Smooth muscle cell of the umbilical artery (primary cell): ENCODE measurements around the gene TSPO2. TPM values are rescaled to one million over a fixed set of nuclear protein-coding genes. Genes with fewer than 3 reads are reported as not detected.

Experiments
- total RNA-seq: library from RNA; depleted of rRNA; stranded (reverse); fragments of >200 nt; gene quantifications from 2 replicates; pipeline ENCODE4 v1.2.3, GENCODE V29; 2014

Gene TSPO2, protein sequence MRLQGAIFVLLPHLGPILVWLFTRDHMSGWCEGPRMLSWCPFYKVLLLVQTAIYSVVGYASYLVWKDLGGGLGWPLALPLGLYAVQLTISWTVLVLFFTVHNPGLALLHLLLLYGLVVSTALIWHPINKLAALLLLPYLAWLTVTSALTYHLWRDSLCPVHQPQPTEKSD
- not detected in 2 replicates for total RNA-seq

GRCh38 chr6:41042226-41043055 is at the start of gene TSPO2:
Gene TSPO2, plus strand, starts transcription at chr6:41042467. Its CDS starts 519 bp downstream, at chr6:41042986.

GRCh38 chr6:41039060-41039998 is 2.9 kb upstream of the TSPO2 start, which contains the start of gene UNC5CL:
Gene UNC5CL, minus strand, starts transcription at chr6:41039221. Its CDS starts 4,147 bp downstream, at chr6:41035074.

GRCh38 chr6:41053041-41053440 is 10.8 kb downstream of the TSPO2 start, which contains the start of gene APOBEC2:
Gene APOBEC2, plus strand, starts transcription at chr6:41053202. Its CDS starts 146 bp downstream, at chr6:41053348.

DNA sequence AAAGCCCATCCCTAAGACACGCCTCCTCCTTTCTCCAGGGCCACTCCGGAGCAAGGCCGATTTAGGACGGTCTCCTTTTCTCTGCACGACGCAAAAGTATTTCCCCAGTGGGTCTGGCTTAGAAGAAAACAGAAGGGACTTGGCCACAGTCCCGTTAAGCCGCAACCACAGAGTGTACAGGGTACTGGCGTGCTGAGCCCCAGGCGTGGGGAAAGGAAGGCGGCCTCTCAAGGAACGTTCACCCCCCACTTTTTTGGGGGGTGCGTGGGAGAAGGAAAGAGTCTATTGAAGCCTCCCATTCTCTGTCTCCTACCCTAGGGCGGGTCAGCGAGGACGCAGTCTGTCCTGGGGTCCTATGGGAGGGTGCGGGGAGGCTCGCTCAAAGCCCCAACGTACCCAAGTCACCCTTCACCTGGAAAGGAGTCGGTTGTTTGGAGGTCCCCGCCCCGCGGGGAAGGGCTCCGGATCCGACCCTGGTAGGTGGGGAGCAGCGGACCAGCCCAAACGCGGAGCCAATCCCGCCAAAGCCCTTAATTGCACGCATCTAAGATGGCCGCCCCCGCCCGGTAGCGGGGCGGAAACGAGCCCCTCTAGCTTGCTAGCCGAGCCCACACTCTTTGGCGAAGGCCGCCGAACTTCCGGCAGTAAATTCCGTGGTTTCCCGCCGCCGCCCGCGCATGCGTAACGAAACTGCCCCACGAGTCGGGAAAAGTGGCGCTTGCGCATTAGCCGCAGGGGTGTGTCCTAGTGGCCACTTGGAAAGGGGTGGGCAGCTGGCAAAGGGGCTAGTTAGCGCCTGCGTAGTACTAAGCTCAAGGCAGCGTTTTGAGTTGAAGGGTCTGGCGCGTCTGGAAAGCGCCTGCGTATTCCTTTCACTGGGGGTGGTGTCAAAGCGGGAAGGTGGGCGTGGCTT is 29.9 kb downstream of the TSPO2 start, which contains the start of gene OARD1:
Gene OARD1 (minus strand): TSS at position 434 of the 913 bp plus-strand sequence. CDS start 722 bp downstream, outside the sequence.

DNA sequence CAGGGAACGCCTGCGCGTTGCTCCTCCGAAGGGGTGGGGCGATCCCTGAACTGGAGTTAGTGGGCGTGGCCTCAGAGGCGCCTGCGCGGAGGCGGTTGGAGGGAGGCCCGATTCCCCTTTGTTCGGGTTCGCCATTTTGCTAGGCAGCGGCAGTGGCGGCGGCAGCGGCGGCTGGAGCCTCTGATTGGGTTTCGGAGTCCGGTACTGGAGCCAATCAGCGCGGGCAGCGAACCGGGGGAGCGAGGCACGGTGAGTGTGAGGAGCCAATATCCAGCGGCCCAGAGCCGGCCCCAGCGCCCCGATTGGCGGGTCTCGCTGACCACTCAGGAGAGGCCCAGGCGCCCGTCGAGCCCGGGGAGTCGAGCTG is 30.6 kb downstream of the TSPO2 start, which contains the start of gene NFYA:
Gene NFYA (plus strand): TSS at position 139 of the 367 bp plus-strand sequence. CDS start 6,116 bp downstream, outside the sequence.

Other genes with a start within 250 kb of the TSPO2 start
- gene UNC5CL, start 3.2 kb upstream of the TSPO2 start, total RNA-seq: under 0.01 TPM in 1 of 2 replicates, not detected in the other
- not detected in 2 replicates for gene APOBEC2, start 10.7 kb downstream of the TSPO2 start, total RNA-seq
- gene OARD1, start 29.9 kb downstream of the TSPO2 start, total RNA-seq: 7.1 and 11.3 TPM in 2 replicates
- gene NFYA, start 30.5 kb downstream of the TSPO2 start, total RNA-seq: 15.4 and 25.1 TPM in 2 replicates
- not detected in 2 replicates for gene TREML1, start 111.9 kb downstream of the TSPO2 start, total RNA-seq
- gene TREM2, start 120.6 kb downstream of the TSPO2 start, total RNA-seq: 0.14 TPM in 1 of 2 replicates, not detected in the other
- gene TREML2, start 158.7 kb downstream of the TSPO2 start, total RNA-seq: not detected in 2 replicates
- not detected in 2 replicates for gene TREML4, start 185.9 kb downstream of the TSPO2 start, total RNA-seq
- 0.42 and 5.3 TPM in 2 replicates for gene TREM1, start 244.2 kb downstream of the TSPO2 start, total RNA-seq